ENCODE data around the gene KCNT1.

GRCh38 chr9:135678236-135679017 lies 23.6 kb upstream of the KCNT1 start:
- TF ChIP-seq, protein P1, sequence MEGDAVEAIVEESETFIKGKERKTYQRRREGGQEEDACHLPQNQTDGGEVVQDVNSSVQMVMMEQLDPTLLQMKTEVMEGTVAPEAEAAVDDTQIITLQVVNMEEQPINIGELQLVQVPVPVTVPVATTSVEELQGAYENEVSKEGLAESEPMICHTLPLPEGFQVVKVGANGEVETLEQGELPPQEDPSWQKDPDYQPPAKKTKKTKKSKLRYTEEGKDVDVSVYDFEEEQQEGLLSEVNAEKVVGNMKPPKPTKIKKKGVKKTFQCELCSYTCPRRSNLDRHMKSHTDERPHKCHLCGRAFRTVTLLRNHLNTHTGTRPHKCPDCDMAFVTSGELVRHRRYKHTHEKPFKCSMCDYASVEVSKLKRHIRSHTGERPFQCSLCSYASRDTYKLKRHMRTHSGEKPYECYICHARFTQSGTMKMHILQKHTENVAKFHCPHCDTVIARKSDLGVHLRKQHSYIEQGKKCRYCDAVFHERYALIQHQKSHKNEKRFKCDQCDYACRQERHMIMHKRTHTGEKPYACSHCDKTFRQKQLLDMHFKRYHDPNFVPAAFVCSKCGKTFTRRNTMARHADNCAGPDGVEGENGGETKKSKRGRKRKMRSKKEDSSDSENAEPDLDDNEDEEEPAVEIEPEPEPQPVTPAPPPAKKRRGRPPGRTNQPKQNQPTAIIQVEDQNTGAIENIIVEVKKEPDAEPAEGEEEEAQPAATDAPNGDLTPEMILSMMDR (IDR thresholded peaks at IDR 0.05): no peak
- TF ChIP-seq POLR2A (IDR thresholded peaks at IDR 0.05; ENCODE audit: low read depth): no peak
- no peak for TF ChIP-seq EP300 (IDR thresholded peaks at IDR 0.05)
